HG03575 (cell line): Measurements from ENCODE around the gene LPAR3.

Source experiments
- ATAC-seq: cut with Tn5 transposase; IDR thresholded peaks from one replicate; pipeline ENCODE4 v1.9.1; 2021; ENCODE audit not compliant: unreplicated experiment, insufficient number of reproducible peaks, low FRiP score; ENCODE audit errors: extremely low read depth

The LPAR3 gene

GRCh38 chr1:84840346-84840745, 52.7 kb downstream of the LPAR3 start:
- no peak for ATAC-seq

DNA sequence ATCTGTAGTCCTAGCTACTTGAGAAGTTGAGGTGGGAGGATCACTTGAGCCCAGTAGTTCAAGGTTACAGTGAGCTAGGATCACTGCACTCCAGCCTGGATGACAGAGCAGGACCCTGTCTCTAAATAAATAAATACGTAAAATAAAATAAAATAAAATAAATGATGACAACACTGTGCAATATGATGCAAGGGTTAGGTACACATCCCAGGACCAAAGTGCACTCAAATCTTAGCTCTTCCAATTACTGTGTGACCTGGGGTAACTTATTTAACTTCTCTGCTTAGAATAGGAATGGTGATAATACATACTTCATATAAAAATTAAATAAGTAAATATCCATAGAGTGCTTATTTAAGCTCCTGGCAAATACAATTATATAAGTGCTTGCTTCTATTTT, 53.5 kb downstream of the LPAR3 start:
- no peak for ATAC-seq

- ATAC-seq = no peak
These were observed 56.9 kb downstream of the LPAR3 start for GRCh38 chr1:84836145-84836544.

GRCh38 chr1:84835169-84835568, 57.8 kb downstream of the LPAR3 start:
- no peak for ATAC-seq

DNA sequence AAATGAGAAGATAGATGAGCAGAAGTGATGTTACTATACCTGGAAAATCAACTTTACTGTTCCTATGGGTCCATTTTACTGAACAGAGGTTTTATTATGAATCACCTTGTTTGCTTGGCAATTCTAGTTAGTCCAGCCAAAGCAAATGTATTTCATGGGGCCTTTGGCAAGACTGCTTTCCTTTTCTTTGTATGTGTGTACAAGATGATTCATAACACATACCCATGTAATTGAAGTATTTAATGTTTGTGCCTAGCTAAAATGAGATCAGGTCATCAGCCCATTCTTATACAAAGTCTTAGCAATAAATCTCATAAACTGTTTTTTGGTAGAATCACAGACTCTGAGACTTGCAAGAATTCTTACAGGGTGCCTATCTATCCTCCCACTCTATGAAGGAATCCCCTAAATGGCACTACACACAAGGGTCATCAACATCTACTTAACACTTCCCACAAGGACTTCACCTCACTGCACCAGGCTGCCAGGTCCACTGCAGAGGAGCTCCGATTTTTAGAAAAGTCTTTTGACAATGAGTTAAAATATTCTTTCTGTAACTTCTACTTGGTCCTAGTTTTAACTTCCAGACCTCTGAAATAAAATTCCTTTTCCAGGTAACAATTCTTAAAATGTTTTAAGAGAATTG, 58.5 kb downstream of the LPAR3 start:
- ATAC-seq = no peak

DNA sequence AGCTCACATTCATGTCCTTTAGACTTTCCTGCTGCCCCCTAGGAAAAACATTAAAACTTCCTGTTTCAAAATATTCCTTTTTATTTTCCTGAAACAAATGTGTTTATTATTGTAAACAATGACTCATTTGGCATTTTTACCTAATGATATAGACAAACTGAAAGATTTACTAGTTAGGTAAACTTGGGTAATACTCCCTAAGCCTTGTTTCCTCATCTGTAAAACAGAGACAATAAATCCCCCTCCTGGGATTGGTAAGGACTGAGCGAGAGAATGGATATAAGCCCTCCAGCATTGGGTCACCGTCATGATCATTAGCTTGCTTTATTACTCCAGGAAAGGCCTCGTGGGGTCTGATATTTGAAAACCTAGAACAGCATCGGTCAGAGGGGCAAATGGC, 59.8 kb downstream of the LPAR3 start:
- no peak for ATAC-seq

- ATAC-seq = no peak
These were observed 62.9 kb downstream of the LPAR3 start for GRCh38 chr1:84830136-84830535.

DNA sequence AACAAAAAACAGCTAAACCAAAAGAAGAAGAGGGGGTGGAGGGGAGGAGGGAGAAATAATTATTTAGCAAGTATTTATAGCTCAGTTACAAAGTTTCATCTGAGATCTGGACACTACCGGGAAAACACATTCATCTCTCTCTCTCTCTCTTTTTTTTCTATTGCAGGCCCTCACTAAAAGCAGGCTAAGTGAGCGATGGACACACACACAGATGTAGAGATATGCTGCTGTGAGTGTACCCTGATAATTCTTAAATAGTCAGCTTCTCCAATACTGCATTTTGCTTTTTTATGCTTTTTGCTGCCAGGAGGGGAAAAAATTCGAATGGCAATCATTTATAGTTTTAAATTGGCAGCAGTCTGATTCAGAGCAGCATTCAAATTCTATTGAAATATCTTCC, 65.0 kb downstream of the LPAR3 start:
- ATAC-seq = no peak

GRCh38 chr1:84827555-84827954, 65.5 kb downstream of the LPAR3 start:
- ATAC-seq = no peak

DNA sequence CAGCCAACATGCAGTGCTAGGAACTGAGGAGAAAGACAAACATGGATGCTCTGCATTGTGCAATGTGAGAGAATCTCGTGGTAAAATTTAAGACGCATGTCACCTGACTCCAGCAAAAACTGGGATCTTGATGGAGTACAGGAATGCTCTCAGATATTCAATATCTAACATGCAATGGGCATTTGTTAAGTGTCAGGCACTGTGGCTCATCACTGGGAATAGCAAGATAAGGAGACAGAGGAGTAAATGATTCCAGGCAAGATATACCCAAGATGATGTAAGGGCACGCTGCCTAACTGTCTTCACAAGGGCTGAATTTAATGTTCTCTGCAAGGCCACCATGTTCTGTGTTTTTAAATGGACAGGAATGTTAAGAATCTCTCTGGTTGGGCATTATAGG, 67.8 kb downstream of the LPAR3 start:
- no peak for ATAC-seq

DNA sequence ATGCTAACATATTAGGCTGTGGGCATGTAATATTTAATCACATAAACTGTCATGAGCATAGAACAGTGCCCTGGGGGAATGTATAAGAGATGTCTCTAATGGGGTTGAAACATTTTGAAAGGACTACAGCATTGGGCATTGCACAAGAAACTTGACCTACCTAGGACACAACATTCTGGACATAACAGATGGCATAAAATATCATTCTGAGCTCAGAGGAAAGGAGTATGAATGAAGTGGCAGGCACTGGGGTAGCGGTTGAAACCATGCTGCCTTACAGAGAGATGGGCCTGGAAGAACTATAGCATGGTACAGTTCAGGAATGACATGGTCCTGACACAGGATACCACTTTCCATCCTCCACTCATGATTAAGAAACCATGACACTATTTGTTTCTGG, 69.0 kb downstream of the LPAR3 start:
- no peak for ATAC-seq

- no peak for ATAC-seq
These were observed 69.5 kb downstream of the LPAR3 start for GRCh38 chr1:84823511-84823910.

DNA sequence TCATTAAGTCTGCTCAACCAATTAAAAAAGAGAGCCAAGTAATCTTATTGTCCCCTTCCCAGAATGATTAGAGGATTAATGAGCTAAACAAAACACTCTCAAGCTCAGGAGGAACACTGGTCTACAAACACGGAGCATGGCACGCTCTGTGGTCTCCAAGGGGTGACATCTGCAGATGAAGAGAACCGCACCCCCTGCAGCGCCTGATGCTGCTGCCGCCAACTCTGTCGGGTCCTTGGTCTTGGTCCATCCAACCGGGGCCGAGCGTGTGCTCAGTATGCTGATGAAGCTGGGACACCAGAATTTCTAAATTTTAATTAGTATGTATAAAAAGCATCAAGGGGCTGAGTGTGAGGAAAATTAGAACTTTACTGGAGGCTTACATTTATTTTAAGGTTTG, 82.7 kb downstream of the LPAR3 start:
- no peak for ATAC-seq

- ATAC-seq = no peak
These were observed 84.0 kb downstream of the LPAR3 start for GRCh38 chr1:84809023-84809422.

- no peak for ATAC-seq
These were observed 89.4 kb downstream of the LPAR3 start for GRCh38 chr1:84803604-84804003.

GRCh38 chr1:84802567-84803232, 90.3 kb downstream of the LPAR3 start:
- ATAC-seq = no peak

GRCh38 chr1:84800090-84801073, 92.6 kb downstream of the LPAR3 start:
- ATAC-seq = no peak

DNA sequence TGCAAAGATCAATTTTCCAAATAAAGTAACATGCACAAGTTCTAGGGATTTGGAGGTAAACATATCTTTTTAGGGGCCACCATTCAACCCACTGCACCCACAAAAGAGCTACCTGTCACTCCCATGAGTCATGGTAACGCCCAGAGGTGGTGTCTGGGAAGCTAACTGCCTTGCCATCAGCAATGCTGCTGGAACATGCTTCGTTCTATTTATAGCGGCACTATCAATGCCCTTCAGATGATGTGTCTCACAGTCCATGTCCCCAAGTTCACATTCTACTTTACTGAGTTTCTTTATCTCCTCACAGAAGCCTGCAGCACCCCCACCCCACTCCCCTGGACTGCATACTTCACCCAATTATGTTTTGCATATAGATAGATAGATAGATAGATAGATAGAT, 95.4 kb downstream of the LPAR3 start:
- no peak for ATAC-seq

DNA sequence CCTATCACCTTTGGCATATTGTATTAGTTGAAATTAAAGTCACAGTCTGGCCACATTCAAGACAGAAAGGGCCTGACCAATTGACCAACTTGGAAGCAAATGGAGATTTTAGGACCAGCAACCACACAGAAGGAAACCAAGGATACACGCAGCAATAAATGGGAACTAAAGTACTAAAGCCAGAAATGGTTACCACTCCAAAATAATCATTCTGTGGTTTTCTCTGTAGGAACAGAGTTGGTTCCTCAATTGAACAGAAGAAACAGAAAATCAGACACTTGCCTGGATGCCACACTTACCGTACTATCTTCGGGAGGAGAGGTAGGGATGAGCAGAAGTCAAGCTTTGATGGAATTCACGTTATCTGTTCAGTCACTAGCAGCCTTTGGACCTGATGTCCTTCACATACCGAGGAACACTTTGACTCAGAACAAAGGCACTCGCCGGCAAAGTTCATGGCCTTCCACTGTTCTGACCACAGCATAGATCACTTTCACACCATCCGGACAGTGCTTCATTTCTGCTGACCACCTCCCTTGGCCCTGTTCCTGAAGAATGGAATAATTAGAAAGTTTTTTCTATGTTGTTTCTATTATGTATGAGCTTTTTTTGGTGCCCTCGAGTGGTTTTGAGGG, 96.9 kb downstream of the LPAR3 start:
- no peak for ATAC-seq
